Activated naive CD8-positive, alpha-beta T cell treated with anti-CD3 and anti-CD28 coated beads, Interleukin-2, amount 50 U/mL, for 24 hours (primary cell): Measurements from ENCODE around the gene CX3CL1.
"Not testable (repeated sequence)": the region's sequence is repeated elsewhere in the genome, so short reads cannot be mapped to it uniquely, and the experiment has no call there.

Experiments used
- ATAC-seq: fragments of 150-1000 bp; cut with Tn5 transposase; one replicate; pipeline ENCODE4 v1.10.0; 2021
- DNase-seq: peaks from one replicate; pipeline ENCODE4 v3.0.0; 2021
- H3K27ac Mint-ChIP-seq: one replicate; pipeline ENCODE4 v1.8.0; 2021; ENCODE audit warnings: mild to moderate bottlenecking, mixed read lengths
- H3K27me3 Mint-ChIP-seq: one replicate; pipeline ENCODE4 v1.8.0; 2021; ENCODE audit warnings: mixed read lengths
- H3K36me3 Mint-ChIP-seq: one replicate; pipeline ENCODE4 v1.8.0; 2021; ENCODE audit warnings: low read depth, mixed read lengths
- H3K4me1 Mint-ChIP-seq: one replicate; pipeline ENCODE4 v1.8.0; 2021; ENCODE audit warnings: mixed read lengths
- H3K4me3 Mint-ChIP-seq: one replicate; pipeline ENCODE4 v1.8.0; 2021; ENCODE audit warnings: mild to moderate bottlenecking, moderate library complexity, mixed read lengths
- H3K9me3 Mint-ChIP-seq: one replicate; pipeline ENCODE4 v1.8.0; 2021; ENCODE audit warnings: mixed read lengths

CX3CL1 gene

DNA sequence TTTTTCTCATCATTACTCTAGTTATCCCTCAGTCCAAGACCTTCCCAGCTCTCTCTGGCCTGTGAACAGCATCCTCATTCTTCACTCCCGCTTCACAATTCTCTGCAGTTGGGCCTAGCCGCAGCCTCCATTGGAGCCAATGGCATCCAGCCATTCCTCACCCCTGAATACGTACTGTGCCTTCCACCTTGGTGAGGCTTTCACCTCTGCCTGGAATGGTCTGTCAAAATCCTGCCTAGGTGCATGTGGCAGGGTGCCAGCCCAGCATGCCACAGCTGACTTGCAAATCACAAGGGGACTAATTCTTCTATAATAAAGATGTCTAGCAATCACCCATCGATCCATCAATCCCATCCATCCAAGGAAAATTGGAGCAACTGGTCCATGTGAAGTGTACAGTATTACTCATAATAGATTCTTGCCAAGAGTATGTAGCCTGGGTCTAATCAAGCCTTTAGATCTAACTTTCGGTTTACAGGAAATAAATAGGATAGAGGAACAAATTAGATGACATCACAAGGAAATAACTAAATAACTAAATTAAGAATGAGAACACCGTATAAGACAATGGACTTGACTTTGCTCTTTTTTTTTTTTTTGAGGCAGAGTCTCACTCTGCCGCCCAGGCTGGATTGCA lies 5.1 kb upstream of the CX3CL1 start:
- H3K9me3 Mint-ChIP-seq = no peaks in the 10 kb centered on the region
- DNase-seq = no peak
- peaks cover 5% of the 10 kb centered on the region for H3K36me3 Mint-ChIP-seq
- no peak for ATAC-seq
- H3K27ac Mint-ChIP-seq = peak overlapping the region; percentile 5
- peaks cover 2% of the 10 kb centered on the region for H3K4me1 Mint-ChIP-seq
- peaks cover 28% of the 10 kb centered on the region for H3K27me3 Mint-ChIP-seq
- no peak overlapping the region for H3K4me3 Mint-ChIP-seq

DNA sequence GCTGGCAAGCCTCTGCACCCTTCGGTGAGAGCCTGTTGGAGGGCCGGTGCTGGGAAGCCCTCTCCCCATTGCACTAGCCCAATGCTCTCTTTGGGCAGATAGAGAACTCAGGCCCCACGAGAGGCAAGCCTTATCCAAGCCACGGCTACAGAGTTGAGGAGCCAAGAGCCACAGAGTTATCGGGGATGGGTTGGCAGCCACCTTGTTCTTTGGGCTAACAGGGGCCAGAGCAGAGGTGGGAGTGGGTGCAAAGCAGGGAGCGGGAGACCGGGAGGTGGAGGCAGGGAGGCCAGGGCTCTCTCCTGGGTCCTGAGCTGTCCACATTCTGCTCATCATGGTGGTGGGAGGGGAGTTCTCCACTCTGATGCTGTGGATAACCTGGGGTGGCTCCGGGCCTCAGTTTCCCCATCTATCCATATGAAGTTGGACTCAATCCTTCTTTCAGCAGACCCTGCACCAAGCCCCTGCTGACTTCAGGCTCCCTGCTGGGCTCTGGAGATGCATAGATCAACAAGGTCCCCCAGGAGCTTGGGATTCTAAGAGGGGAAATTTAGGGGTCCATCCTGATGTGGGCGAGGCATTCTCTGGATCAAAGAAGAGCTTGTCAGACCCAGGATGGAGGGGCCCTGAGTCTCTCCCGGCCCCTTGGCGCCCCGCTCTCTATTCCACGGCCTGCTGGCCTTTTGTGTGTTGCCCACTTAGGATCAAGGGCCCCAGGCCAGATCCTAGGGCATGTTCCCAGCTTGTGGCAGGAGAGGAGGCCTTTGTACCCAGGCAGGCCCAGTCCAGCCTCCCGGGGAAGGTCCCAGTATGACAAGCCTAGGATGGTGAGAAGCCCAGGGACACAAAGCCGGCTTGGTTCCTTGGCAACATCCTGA lies 557 bp upstream of the CX3CL1 start:
- no peak for ATAC-seq
- Mint-ChIP-seq H3K4me3 (no peak overlapping the region), H3K9me3 (no peaks in the 10 kb centered on the region), H3K4me1 (peaks cover 36% of the 10 kb centered on the region), H3K27me3 (peaks cover 12% of the 10 kb centered on the region), H3K27ac (no peak overlapping the region), H3K36me3 (no peaks in the 10 kb centered on the region)
- no peak for DNase-seq

GRCh38 chr16:57373117-57373947 lies 1.0 kb downstream of the CX3CL1 start:
- Mint-ChIP-seq H3K4me1 (peaks cover 50% of the 10 kb centered on the region), H3K27ac (peak overlapping the region; percentile 14), H3K4me3 (no peak overlapping the region), H3K36me3 (no peaks in the 10 kb centered on the region), H3K9me3 (no peaks in the 10 kb centered on the region), H3K27me3 (peaks cover 5% of the 10 kb centered on the region)
- ATAC-seq (no peak), DNase-seq (no peak)

- ATAC-seq = peak; percentile 9
Observed at GRCh38 chr16:57374067-57374534, 1.8 kb downstream of the CX3CL1 start.

GRCh38 chr16:57374925-57375465 lies 2.7 kb downstream of the CX3CL1 start:
- not testable (repeated sequence) for DNase-seq, ATAC-seq

More at GRCh38 chr16:57374067-57374534, 1.8 kb downstream of the CX3CL1 start:
- peaks cover 54% of the 10 kb centered on the region for H3K4me1 Mint-ChIP-seq
- no peaks in the 10 kb centered on the region for H3K9me3 Mint-ChIP-seq
- no peak overlapping the region for H3K4me3 Mint-ChIP-seq
- no peak overlapping the region for H3K27ac Mint-ChIP-seq
- DNase-seq = peak; percentile 44
- peaks cover 5% of the 10 kb centered on the region for H3K27me3 Mint-ChIP-seq
- no peaks in the 10 kb centered on the region for H3K36me3 Mint-ChIP-seq

DNA sequence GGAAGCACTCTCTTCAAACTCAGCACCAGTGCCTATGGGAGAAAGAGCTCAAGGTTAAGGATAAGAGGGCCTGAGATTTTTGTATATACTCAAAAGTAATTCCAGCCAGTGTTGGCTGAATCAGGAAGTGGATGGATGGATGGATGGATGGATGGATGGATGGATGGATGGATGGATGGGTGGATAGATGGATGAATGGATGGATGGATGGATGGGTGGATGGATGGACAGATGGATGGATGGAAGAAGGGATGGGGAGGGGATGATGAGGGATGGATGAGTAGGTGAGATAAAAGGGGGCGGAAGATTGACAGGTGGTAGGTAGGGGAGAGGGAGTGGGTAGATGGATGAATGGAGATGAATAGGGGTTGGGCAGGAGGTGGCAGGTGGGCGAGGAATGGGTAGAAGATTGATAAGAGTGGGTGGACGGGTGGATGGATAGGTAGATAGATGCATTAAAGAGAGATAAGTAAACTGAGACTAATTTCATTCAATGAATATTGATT lies 4.1 kb downstream of the CX3CL1 start:
- H3K27ac Mint-ChIP-seq = peak overlapping the region; percentile 20
- DNase-seq (no peak), ATAC-seq (no peak)
- H3K9me3 Mint-ChIP-seq = no peaks in the 10 kb centered on the region
- peaks cover 61% of the 10 kb centered on the region for H3K4me1 Mint-ChIP-seq
- no peaks in the 10 kb centered on the region for H3K27me3 Mint-ChIP-seq
- H3K4me3 Mint-ChIP-seq = no peak overlapping the region
- H3K36me3 Mint-ChIP-seq = no peaks in the 10 kb centered on the region

More at GRCh38 chr16:57374925-57375465, 2.7 kb downstream of the CX3CL1 start:
- not testable (repeated sequence) for H3K36me3 Mint-ChIP-seq, H3K4me3 Mint-ChIP-seq, H3K27ac Mint-ChIP-seq, H3K27me3 Mint-ChIP-seq, H3K9me3 Mint-ChIP-seq
- H3K4me1 Mint-ChIP-seq = peaks cover 54% of the 10 kb centered on the region

DNA sequence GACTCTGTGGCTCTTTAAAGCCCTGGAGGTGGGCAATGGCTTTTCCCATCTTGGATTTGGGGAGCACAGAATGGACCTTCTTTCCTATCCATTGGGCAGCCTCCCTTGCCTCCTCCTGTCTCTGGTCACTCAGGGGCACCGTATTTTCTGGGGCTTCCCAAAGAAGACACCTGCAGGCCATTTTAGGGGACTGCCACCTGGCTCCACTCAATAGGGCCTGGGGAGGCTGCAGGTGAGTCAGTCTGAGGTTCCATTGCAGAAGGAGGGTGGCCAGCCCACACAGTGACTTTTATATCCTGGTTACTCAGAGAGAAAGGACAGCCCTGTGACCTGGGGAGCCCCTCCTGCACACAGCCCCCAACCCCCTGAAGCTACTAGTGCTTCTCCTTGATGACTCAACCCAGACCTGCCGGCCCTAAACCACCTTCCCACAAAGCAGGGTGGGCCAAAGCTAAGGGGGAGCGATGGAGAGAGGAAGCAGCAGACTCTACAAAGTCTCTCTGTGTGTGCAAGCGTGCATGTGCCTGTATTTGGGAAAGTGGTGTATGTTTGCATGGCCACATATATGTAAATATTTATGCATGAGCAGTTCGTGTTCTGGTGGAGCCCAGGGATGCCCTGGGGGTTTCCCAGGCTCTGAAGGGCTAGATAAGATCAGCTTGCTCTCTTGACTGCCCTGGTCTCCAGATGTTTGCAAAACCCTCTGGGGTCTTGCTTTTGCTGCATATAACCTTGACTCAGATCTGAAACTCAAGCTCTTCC lies 5.0 kb downstream of the CX3CL1 start:
- peak overlapping the region; percentile 74 for H3K27ac Mint-ChIP-seq
- no peaks in the 10 kb centered on the region for H3K36me3 Mint-ChIP-seq
- no peak overlapping the region for H3K4me3 Mint-ChIP-seq
- DNase-seq (peak; percentile 73), ATAC-seq (peak; percentile 91)
- H3K27me3 Mint-ChIP-seq = no peaks in the 10 kb centered on the region
- H3K4me1 Mint-ChIP-seq = peaks cover 67% of the 10 kb centered on the region
- no peaks in the 10 kb centered on the region for H3K9me3 Mint-ChIP-seq

- no peak overlapping the region for H3K4me3 Mint-ChIP-seq
- ATAC-seq = no peak
- no peak overlapping the region for H3K27ac Mint-ChIP-seq
- H3K9me3 Mint-ChIP-seq = no peaks in the 10 kb centered on the region
- peaks cover 57% of the 10 kb centered on the region for H3K4me1 Mint-ChIP-seq
- no peaks in the 10 kb centered on the region for H3K36me3 Mint-ChIP-seq
- no peaks in the 10 kb centered on the region for H3K27me3 Mint-ChIP-seq
- DNase-seq = no peak
Observed at GRCh38 chr16:57379579-57379978, 7.3 kb downstream of the CX3CL1 start.

- Mint-ChIP-seq H3K4me1 (peaks cover 49% of the 10 kb centered on the region), H3K4me3 (no peak overlapping the region), H3K27ac (no peak overlapping the region), H3K36me3 (no peaks in the 10 kb centered on the region), H3K9me3 (no peaks in the 10 kb centered on the region), H3K27me3 (no peaks in the 10 kb centered on the region)
- ATAC-seq (no peak), DNase-seq (peak; percentile 40)
Observed at GRCh38 chr16:57380671-57381462, 8.6 kb downstream of the CX3CL1 start.

DNA sequence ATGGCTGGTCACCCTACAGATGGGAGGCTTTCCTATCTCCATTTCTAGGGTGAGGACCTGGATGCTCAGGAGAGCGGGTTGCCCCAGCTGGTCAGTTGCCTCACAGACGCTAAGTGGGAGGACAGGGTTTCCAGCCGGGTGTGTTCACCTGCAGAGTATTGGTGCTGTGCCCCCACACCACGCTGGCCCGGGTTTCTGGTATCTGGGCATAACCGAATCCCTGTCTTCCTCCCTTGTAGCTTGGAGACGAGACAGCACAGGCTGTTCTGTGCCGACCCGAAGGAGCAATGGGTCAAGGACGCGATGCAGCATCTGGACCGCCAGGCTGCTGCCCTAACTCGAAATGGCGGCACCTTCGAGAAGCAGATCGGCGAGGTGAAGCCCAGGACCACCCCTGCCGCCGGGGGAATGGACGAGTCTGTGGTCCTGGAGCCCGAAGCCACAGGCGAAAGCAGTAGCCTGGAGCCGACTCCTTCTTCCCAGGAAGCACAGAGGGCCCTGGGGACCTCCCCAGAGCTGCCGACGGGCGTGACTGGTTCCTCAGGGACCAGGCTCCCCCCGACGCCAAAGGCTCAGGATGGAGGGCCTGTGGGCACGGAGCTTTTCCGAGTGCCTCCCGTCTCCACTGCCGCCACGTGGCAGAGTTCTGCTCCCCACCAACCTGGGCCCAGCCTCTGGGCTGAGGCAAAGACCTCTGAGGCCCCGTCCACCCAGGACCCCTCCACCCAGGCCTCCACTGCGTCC lies 9.7 kb downstream of the CX3CL1 start:
- Mint-ChIP-seq H3K27me3 (peaks cover 3% of the 10 kb centered on the region), H3K9me3 (no peaks in the 10 kb centered on the region), H3K4me1 (peaks cover 43% of the 10 kb centered on the region), H3K4me3 (no peak overlapping the region), H3K36me3 (no peaks in the 10 kb centered on the region), H3K27ac (no peak overlapping the region)
- no peak for DNase-seq
- no peak for ATAC-seq

- no peaks in the 10 kb centered on the region for H3K9me3 Mint-ChIP-seq
- no peak overlapping the region for H3K4me3 Mint-ChIP-seq
- H3K27ac Mint-ChIP-seq = no peak overlapping the region
- H3K36me3 Mint-ChIP-seq = no peaks in the 10 kb centered on the region
- no peak for ATAC-seq
- H3K4me1 Mint-ChIP-seq = peaks cover 36% of the 10 kb centered on the region
- peaks cover 3% of the 10 kb centered on the region for H3K27me3 Mint-ChIP-seq
- no peak for DNase-seq
Observed at GRCh38 chr16:57382535-57383275, 10.4 kb downstream of the CX3CL1 start.
